Activated CD8-positive, alpha-beta T cell treated with anti-CD3 and anti-CD28 coated beads for 36 hours (primary cell): Measurements from ENCODE around the gene TMEM219. TPM values are rescaled to one million over a fixed set of nuclear protein-coding genes. Genes with fewer than 3 reads are reported as not detected.
A peak's percentile ranks its signal among the peaks of the same experiment; 100 is the strongest.
"Not testable (repeated sequence)": the region's sequence is repeated elsewhere in the genome, so short reads cannot be mapped to it uniquely, and the experiment has no call there.

Source experiments
- ATAC-seq: fragments of 200-7000 bp; cut with Tn5 transposase; one replicate; pipeline ENCODE4 v1.10.0; 2021; ENCODE audit warnings: mild to moderate bottlenecking, moderate library complexity
- CTCF ChIA-PET: fragments of 350-600 bp; sonication (Branson Sonifier 250); formaldehyde crosslinking; loops from one replicate; lab custom pipeline; 2021; ENCODE audit warnings: antibody characterized with exemption; lab: Charles Lee
- POLR2A ChIA-PET: fragments of 350-600 bp; sonication (Branson Sonifier 250); formaldehyde crosslinking; loops from one replicate; lab custom pipeline; 2021; ENCODE audit warnings: antibody characterized with exemption; lab: Charles Lee
- DNase-seq: peaks from one replicate; pipeline ENCODE4 v3.0.0-alpha.2; 2020
- H3K27ac Mint-ChIP-seq: one replicate; pipeline ENCODE4 v1.8.0; 2021; ENCODE audit warnings: mild to moderate bottlenecking, mixed read lengths
- H3K27me3 Mint-ChIP-seq: one replicate; pipeline ENCODE4 v1.8.0; 2021; ENCODE audit warnings: mixed read lengths
- H3K36me3 Mint-ChIP-seq: one replicate; pipeline ENCODE4 v1.8.0; 2021; ENCODE audit warnings: low read depth, mixed read lengths
- H3K4me1 Mint-ChIP-seq: one replicate; pipeline ENCODE4 v1.8.0; 2021; ENCODE audit warnings: low read depth, mixed read lengths
- H3K4me3 Mint-ChIP-seq: one replicate; pipeline ENCODE4 v1.8.0; 2021; ENCODE audit warnings: mild to moderate bottlenecking, moderate library complexity, mixed read lengths
- H3K9me3 Mint-ChIP-seq: one replicate; pipeline ENCODE4 v1.8.0; 2021; ENCODE audit warnings: mixed read lengths
- CTCF ChIP-seq: fragments of 200-600 bp; IDR thresholded peaks from one replicate; pipeline ENCODE4 v1.8.0; 2022; ENCODE audit warnings: antibody characterized with exemption, mild to moderate bottlenecking
- intact Hi-C: fragments of 100-400 bp; cut with micrococcal nuclease; formaldehyde crosslinking; loops from one replicate; pipeline ENCODE4 v1.10.0; 2022
- total RNA-seq, 2 experiments: library from RNA; stranded (reverse); gene quantifications; one replicate each; pipeline ENCODE4 v1.2.3, GENCODE V29; 2021

TMEM219 gene
- total RNA-seq, 2 experiments from 2014 or later = 31.9 to 34.9 TPM

- Mint-ChIP-seq H3K36me3 (peaks cover 15% of the 10 kb centered on the region), H3K9me3 (no peaks in the 10 kb centered on the region), H3K4me3 (peak overlapping the region; percentile 90), H3K4me1 (peaks cover 35% of the 10 kb centered on the region), H3K27ac (peak overlapping the region; percentile 97), H3K27me3 (no peaks in the 10 kb centered on the region)
- intact Hi-C loops = no loop called here
- ATAC-seq (no peak), DNase-seq (no peak)
- ChIA-PET POLR2A (interaction anchor here (0.6 to 3.9 kb wide), 17 partner anchors 11 to 264 kb away, joined by 3 to 18 read pairs (median 4); partner anchors contain the start of genes ASPHD1, SPN, TAOK2 and TMEM219), CTCF (interaction anchor here (0.7 to 2.1 kb wide), 4 partner anchors 11 to 119 kb away, joined by 3 to 7 read pairs (median 3); partner anchors contain the start of gene TAOK2)
- TF ChIP-seq CTCF = no peak
Observed at GRCh38 chr16:29927070-29927905, 34.6 kb upstream of the TMEM219 start.

- H3K27ac Mint-ChIP-seq, H3K4me3 Mint-ChIP-seq, H3K27me3 Mint-ChIP-seq, POLR2A ChIA-PET, H3K4me1 Mint-ChIP-seq, H3K9me3 Mint-ChIP-seq, H3K36me3 Mint-ChIP-seq, DNase-seq, ATAC-seq, intact Hi-C loops: not testable (repeated sequence)
- CTCF ChIA-PET = interaction anchor here (1.0 to 2.0 kb wide), 2 partner anchors 32 to 83 kb away, joined by 3 to 4 read pairs; partner anchors contain the start of genes ASPHD1 and SEZ6L2
Observed at GRCh38 chr16:29931750-29932149, 30.1 kb upstream of the TMEM219 start.

- intact Hi-C loops = no loop called here
- POLR2A ChIA-PET = interaction anchor here (0.6 to 2.1 kb wide), 2 partner anchors 20 to 329 kb away, joined by 3 to 6 read pairs; no protein-coding TSS in a partner anchor
- CTCF ChIA-PET = interaction anchor here (1.6 kb wide), 2 partner anchors 91 to 92 kb away, joined by 6 to 7 read pairs; partner anchors contain the start of gene TLCD3B
Observed at GRCh38 chr16:29940656-29941055, 21.2 kb upstream of the TMEM219 start.

GRCh38 chr16:29943846-29944799 lies 17.8 kb upstream of the TMEM219 start:
- Mint-ChIP-seq H3K9me3 (no peaks in the 10 kb centered on the region), H3K27me3 (no peaks in the 10 kb centered on the region), H3K36me3 (no peaks in the 10 kb centered on the region), H3K4me3 (no peak overlapping the region), H3K4me1 (no peaks in the 10 kb centered on the region), H3K27ac (no peak overlapping the region)
- intact Hi-C loops = no loop called here
- DNase-seq (no peak), ATAC-seq (no peak)
- TF ChIP-seq CTCF = no peak
- ChIA-PET POLR2A (interaction anchor here (0.8 to 1.3 kb wide), 2 partner anchors 17 to 18 kb away, joined by 4 read pairs; partner anchors contain the start of genes KCTD13 and TMEM219), CTCF (interaction anchor here (1.0 to 1.6 kb wide), 4 partner anchors 18 to 87 kb away, joined by 3 to 4 read pairs (median 3); partner anchors contain the start of genes TLCD3B and TMEM219)

More at GRCh38 chr16:29940656-29941055, 21.2 kb upstream of the TMEM219 start:
- DNase-seq (no peak), ATAC-seq (no peak)
- Mint-ChIP-seq H3K9me3 (no peaks in the 10 kb centered on the region), H3K4me1 (no peaks in the 10 kb centered on the region), H3K4me3 (no peak overlapping the region), H3K27me3 (no peaks in the 10 kb centered on the region), H3K27ac (no peak overlapping the region), H3K36me3 (no peaks in the 10 kb centered on the region)
- TF ChIP-seq CTCF = no peak

GRCh38 chr16:29947897-29948296 lies 14.0 kb upstream of the TMEM219 start:
- Mint-ChIP-seq H3K27ac (no peak overlapping the region), H3K36me3 (no peaks in the 10 kb centered on the region), H3K4me3 (no peak overlapping the region), H3K27me3 (peaks cover 2% of the 10 kb centered on the region), H3K4me1 (no peaks in the 10 kb centered on the region), H3K9me3 (peaks cover 4% of the 10 kb centered on the region)
- POLR2A ChIA-PET = no interaction called here
- CTCF ChIA-PET = no interaction called here
- ATAC-seq = no peak
- no peak for TF ChIP-seq CTCF
- intact Hi-C loops = no loop called here
- DNase-seq = no peak
